ENCODE measurements around the gene DYNLT2B.

The DYNLT2B gene

GRCh38 chr3:196327405-196327804 is 9.4 kb upstream of the DYNLT2B start:
- TF ChIP-seq EGR1 (IDR thresholded peaks at IDR 0.05) (no peak), USF1 (IDR thresholded peaks at IDR 0.05) (no peak), TAF1 (IDR thresholded peaks at IDR 0.05; ENCODE audit: low read depth) (no peak), EP300 (IDR thresholded peaks at IDR 0.05; ENCODE audit: borderline replicate concordance) (no peak), CREB1 (IDR thresholded peaks at IDR 0.05; ENCODE audit: low read depth) (no peak), FOXM1 (IDR thresholded peaks at IDR 0.05; ENCODE audit: borderline replicate concordance, low read depth) (no peak), YY1 (IDR thresholded peaks at IDR 0.05; ENCODE audit: low read depth) (no peak), REST (IDR thresholded peaks at IDR 0.05; ENCODE audit: low read depth) (no peak), NFIC (IDR thresholded peaks at IDR 0.05) (no peak), ZBTB7A (IDR thresholded peaks at IDR 0.05; ENCODE audit: low read depth) (no peak), TCF12 (IDR thresholded peaks at IDR 0.05; ENCODE audit: low read depth) (no peak), MAX (IDR thresholded peaks at IDR 0.05) (no peak), TEAD4 (IDR thresholded peaks at IDR 0.05) (no peak), CEBPB (IDR thresholded peaks at IDR 0.05) (no peak), RAD21 (IDR thresholded peaks at IDR 0.05; ENCODE audit: low read depth) (no peak)

GRCh38 chr3:196326936-196327335 is 8.9 kb upstream of the DYNLT2B start:
- no peak for TF ChIP-seq TEAD4 (IDR thresholded peaks at IDR 0.05)
- TF ChIP-seq CREB1 (IDR thresholded peaks at IDR 0.05; ENCODE audit: low read depth): no peak
- no peak for TF ChIP-seq TCF12 (IDR thresholded peaks at IDR 0.05; ENCODE audit: low read depth)
- no peak for TF ChIP-seq RAD21 (IDR thresholded peaks at IDR 0.05; ENCODE audit: low read depth)
- no peak for TF ChIP-seq EP300 (IDR thresholded peaks at IDR 0.05; ENCODE audit: borderline replicate concordance)
- TF ChIP-seq FOXM1 (IDR thresholded peaks at IDR 0.05; ENCODE audit: borderline replicate concordance, low read depth): no peak
- TF ChIP-seq EGR1 (IDR thresholded peaks at IDR 0.05): no peak
- TF ChIP-seq YY1 (IDR thresholded peaks at IDR 0.05; ENCODE audit: low read depth): no peak
- TF ChIP-seq REST (IDR thresholded peaks at IDR 0.05; ENCODE audit: low read depth): no peak
- TF ChIP-seq TAF1 (IDR thresholded peaks at IDR 0.05; ENCODE audit: low read depth): no peak
- no peak for TF ChIP-seq USF1 (IDR thresholded peaks at IDR 0.05)
- TF ChIP-seq MAX (IDR thresholded peaks at IDR 0.05): no peak

- no peak for TF ChIP-seq CEBPB (IDR thresholded peaks at IDR 0.05)
- TF ChIP-seq MAX (IDR thresholded peaks at IDR 0.05): no peak
- no peak for TF ChIP-seq USF1 (IDR thresholded peaks at IDR 0.05)
- TF ChIP-seq REST (IDR thresholded peaks at IDR 0.05; ENCODE audit: low read depth): no peak
Measured at GRCh38 chr3:196323691-196324090, 5.7 kb upstream of the DYNLT2B start.

- TF ChIP-seq TAF1 (IDR thresholded peaks at IDR 0.05; ENCODE audit: low read depth) (no peak), NFIC (IDR thresholded peaks at IDR 0.05) (no peak), YY1 (IDR thresholded peaks at IDR 0.05; ENCODE audit: low read depth) (no peak), EGR1 (IDR thresholded peaks at IDR 0.05) (no peak), TEAD4 (IDR thresholded peaks at IDR 0.05) (no peak), MAX (IDR thresholded peaks at IDR 0.05) (no peak), ZBTB7A (IDR thresholded peaks at IDR 0.05; ENCODE audit: low read depth) (no peak)
Measured at GRCh38 chr3:196323016-196323415, 5.0 kb upstream of the DYNLT2B start.
